ENCODE data around the gene USF2. TPM values are rescaled to one million over a fixed set of nuclear protein-coding genes. Genes with fewer than 3 reads are reported as not detected.
"Not testable (repeated sequence)": the region's sequence is repeated elsewhere in the genome, so short reads cannot be mapped to it uniquely, and the experiment has no call there.

Gene USF2, protein sequence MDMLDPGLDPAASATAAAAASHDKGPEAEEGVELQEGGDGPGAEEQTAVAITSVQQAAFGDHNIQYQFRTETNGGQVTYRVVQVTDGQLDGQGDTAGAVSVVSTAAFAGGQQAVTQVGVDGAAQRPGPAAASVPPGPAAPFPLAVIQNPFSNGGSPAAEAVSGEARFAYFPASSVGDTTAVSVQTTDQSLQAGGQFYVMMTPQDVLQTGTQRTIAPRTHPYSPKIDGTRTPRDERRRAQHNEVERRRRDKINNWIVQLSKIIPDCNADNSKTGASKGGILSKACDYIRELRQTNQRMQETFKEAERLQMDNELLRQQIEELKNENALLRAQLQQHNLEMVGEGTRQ
- 152 TPM for total RNA-seq
- long read RNA-seq, transcript USF2-206 (2 exons, 2,742 nt) = minor isoform, 9 of 76 reads
- long read RNA-seq, transcript USF2-201 (10 exons, 1,634 nt) = major isoform, 13 of 76 reads
- long read RNA-seq, partial matches to known transcripts = 42 of 76 reads
- long read RNA-seq, other reads (novel, unspliced or antisense) = 8 of 76 reads

GRCh38 chr19:35268536-35269437 is at the start of gene USF2:
Gene USF2 (plus strand): TSS chr19:35268962. CDS start chr19:35269102, 140 bp downstream.
- peaks cover 36% of the 10 kb centered on the region for H3K4me1 ChIP-seq
- peak within 1 kb of the TSS; percentile 71 for H3K4me3 ChIP-seq
- intact Hi-C loops (cut with DNase I) = no loop called here
- peak; percentile 25 for ATAC-seq
- TF ChIP-seq, protein P1, sequence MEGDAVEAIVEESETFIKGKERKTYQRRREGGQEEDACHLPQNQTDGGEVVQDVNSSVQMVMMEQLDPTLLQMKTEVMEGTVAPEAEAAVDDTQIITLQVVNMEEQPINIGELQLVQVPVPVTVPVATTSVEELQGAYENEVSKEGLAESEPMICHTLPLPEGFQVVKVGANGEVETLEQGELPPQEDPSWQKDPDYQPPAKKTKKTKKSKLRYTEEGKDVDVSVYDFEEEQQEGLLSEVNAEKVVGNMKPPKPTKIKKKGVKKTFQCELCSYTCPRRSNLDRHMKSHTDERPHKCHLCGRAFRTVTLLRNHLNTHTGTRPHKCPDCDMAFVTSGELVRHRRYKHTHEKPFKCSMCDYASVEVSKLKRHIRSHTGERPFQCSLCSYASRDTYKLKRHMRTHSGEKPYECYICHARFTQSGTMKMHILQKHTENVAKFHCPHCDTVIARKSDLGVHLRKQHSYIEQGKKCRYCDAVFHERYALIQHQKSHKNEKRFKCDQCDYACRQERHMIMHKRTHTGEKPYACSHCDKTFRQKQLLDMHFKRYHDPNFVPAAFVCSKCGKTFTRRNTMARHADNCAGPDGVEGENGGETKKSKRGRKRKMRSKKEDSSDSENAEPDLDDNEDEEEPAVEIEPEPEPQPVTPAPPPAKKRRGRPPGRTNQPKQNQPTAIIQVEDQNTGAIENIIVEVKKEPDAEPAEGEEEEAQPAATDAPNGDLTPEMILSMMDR (IDR thresholded peaks at IDR 0.05) = no peak
- DNase-seq = peak; percentile 91
- H3K27me3 ChIP-seq = no peaks in the 10 kb centered on the region
- peak within 1 kb of the TSS; percentile 95 for H3K27ac ChIP-seq
- no peaks in the 10 kb centered on the region for H3K9me3 ChIP-seq
- peaks cover 34% of the 10 kb centered on the region for H3K36me3 ChIP-seq

- ATAC-seq = no peak
- DNase-seq = no peak
- no peaks in the 10 kb centered on the region for H3K9me3 ChIP-seq
- TF ChIP-seq, protein P1 (IDR thresholded peaks at IDR 0.05) = no peak
- H3K4me3 ChIP-seq = no peak overlapping the region
- no peaks in the 10 kb centered on the region for H3K36me3 ChIP-seq
- no peaks in the 10 kb centered on the region for H3K27me3 ChIP-seq
- H3K27ac ChIP-seq = no peak overlapping the region
- intact Hi-C loops (cut with DNase I) = no loop called here
- H3K4me1 ChIP-seq = peaks cover 14% of the 10 kb centered on the region
Observed at GRCh38 chr19:35219008-35219407, 49.8 kb upstream of the USF2 start.

- H3K36me3 ChIP-seq = no peaks in the 10 kb centered on the region
- DNase-seq (no peak), ATAC-seq (peak; percentile 22)
- H3K4me1 ChIP-seq = peaks cover 12% of the 10 kb centered on the region
- TF ChIP-seq, protein P1 (IDR thresholded peaks at IDR 0.05) = no peak
- intact Hi-C loops (cut with DNase I) = no loop called here
- H3K9me3 ChIP-seq = no peaks in the 10 kb centered on the region
- no peaks in the 10 kb centered on the region for H3K27me3 ChIP-seq
- peak overlapping the region; percentile 13 for H3K27ac ChIP-seq
- H3K4me3 ChIP-seq = no peak overlapping the region
Observed at GRCh38 chr19:35220315-35220921, 48.3 kb upstream of the USF2 start.

GRCh38 chr19:35220973-35221590 is 47.7 kb upstream of the USF2 start:
- intact Hi-C loops (cut with DNase I); H3K9me3 ChIP-seq; H3K36me3 ChIP-seq; ATAC-seq; H3K27me3 ChIP-seq; H3K4me3 ChIP-seq: not testable (repeated sequence)
- peak; percentile 10 for DNase-seq
- H3K27ac ChIP-seq = peak overlapping the region; percentile 13
- peaks cover 12% of the 10 kb centered on the region for H3K4me1 ChIP-seq

DNA sequence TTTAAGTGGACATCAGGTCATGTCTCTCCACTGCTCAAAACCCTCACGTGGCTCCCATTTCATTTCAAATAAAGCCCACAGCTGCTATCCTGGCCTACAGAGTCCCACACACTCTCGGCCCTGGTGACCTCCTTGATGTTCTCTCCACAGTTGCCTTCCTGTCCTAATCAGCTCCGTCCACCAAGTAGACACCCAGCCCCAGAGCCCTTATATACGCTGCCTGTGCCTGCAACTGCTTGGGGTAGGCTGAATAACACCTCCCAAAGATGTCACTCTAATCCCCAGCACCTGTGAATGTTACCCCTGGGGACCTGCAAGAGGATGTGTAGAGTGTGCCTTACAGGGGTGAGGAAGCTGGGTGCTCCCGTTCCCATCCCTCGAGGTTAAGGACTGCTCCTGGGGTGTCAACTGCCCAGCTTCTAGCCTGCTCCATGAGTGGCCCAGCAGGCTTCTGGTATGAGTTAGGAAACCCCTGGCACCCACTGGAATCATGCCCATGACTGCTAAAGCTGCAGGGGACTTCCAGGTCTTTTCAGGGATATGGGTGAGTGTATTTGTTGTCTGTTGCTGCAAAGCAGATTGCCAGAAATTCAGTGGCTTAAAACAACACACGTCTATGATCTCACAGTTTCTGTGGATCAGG is 46.3 kb upstream of the USF2 start:
- DNase-seq = peak; percentile 53
- TF ChIP-seq, protein P1 (IDR thresholded peaks at IDR 0.05) = no peak
- H3K27ac ChIP-seq = no peak overlapping the region
- H3K4me3 ChIP-seq = no peak overlapping the region
- intact Hi-C loops (cut with DNase I) = no loop called here
- ATAC-seq = no peak
- no peaks in the 10 kb centered on the region for H3K36me3 ChIP-seq
- no peaks in the 10 kb centered on the region for H3K27me3 ChIP-seq
- H3K9me3 ChIP-seq = no peaks in the 10 kb centered on the region
- peaks cover 12% of the 10 kb centered on the region for H3K4me1 ChIP-seq
